ENCODE measurements around the gene FLAD1. TPM values are rescaled to one million over a fixed set of nuclear protein-coding genes. Genes with fewer than 3 reads are reported as not detected.

Gene FLAD1
- total RNA-seq, 1 experiment from 2014 or later: 49.6 TPM

- Histone ChIP-seq H3K9me3 (no peaks in the 10 kb centered on the region), H3K4me3 (no peak overlapping the region), H3K36me3 (no peaks in the 10 kb centered on the region), H3K27me3 (no peaks in the 10 kb centered on the region)
- no peak for DNase-seq
These were observed 36.9 kb upstream of the FLAD1 start for GRCh38 chr1:154945962-154946850.

GRCh38 chr1:154948079-154948478 is 35.1 kb upstream of the FLAD1 start:
- Histone ChIP-seq H3K36me3 (no peaks in the 10 kb centered on the region), H3K4me3 (no peak overlapping the region), H3K27me3 (no peaks in the 10 kb centered on the region), H3K9me3 (no peaks in the 10 kb centered on the region)
- DNase-seq: no peak

- no peaks in the 10 kb centered on the region for H3K36me3 ChIP-seq
- no peaks in the 10 kb centered on the region for H3K27me3 ChIP-seq
- H3K9me3 ChIP-seq: no peaks in the 10 kb centered on the region
- H3K4me3 ChIP-seq: no peak overlapping the region
- no peak for DNase-seq
These were observed 31.1 kb upstream of the FLAD1 start for GRCh38 chr1:154951901-154952657.

GRCh38 chr1:154952664-154953063 is 30.5 kb upstream of the FLAD1 start:
- H3K4me3 ChIP-seq: no peak overlapping the region
- no peak for DNase-seq
- no peaks in the 10 kb centered on the region for H3K9me3 ChIP-seq
- no peaks in the 10 kb centered on the region for H3K36me3 ChIP-seq
- H3K27me3 ChIP-seq: no peaks in the 10 kb centered on the region

- H3K27me3 ChIP-seq: no peaks in the 10 kb centered on the region
- H3K4me3 ChIP-seq: no peak overlapping the region
- H3K9me3 ChIP-seq: no peaks in the 10 kb centered on the region
- peaks cover 2% of the 10 kb centered on the region for H3K36me3 ChIP-seq
- DNase-seq: no peak
These were observed 29.5 kb upstream of the FLAD1 start for GRCh38 chr1:154953611-154954038.

GRCh38 chr1:154954541-154954940 is 28.6 kb upstream of the FLAD1 start:
- H3K9me3 ChIP-seq: no peaks in the 10 kb centered on the region

GRCh38 chr1:154955039-154955717 is 28.0 kb upstream of the FLAD1 start:
- Histone ChIP-seq H3K9me3 (no peaks in the 10 kb centered on the region), H3K36me3 (peaks cover 15% of the 10 kb centered on the region), H3K27me3 (no peaks in the 10 kb centered on the region), H3K4me3 (peak overlapping the region; percentile 52)
- DNase-seq: no peak

More at GRCh38 chr1:154954541-154954940, 28.6 kb upstream of the FLAD1 start:
- Histone ChIP-seq H3K36me3 (peaks cover 12% of the 10 kb centered on the region), H3K4me3 (no peak overlapping the region), H3K27me3 (no peaks in the 10 kb centered on the region)
- DNase-seq: no peak

GRCh38 chr1:154955718-154956543 is 27.2 kb upstream of the FLAD1 start, which contains the start of gene PBXIP1:
Gene PBXIP1 (minus strand): TSS chr1:154956099. CDS start chr1:154953721, 2,378 bp downstream.
- Histone ChIP-seq H3K4me3 (peak within 1 kb of the TSS; percentile 52), H3K9me3 (no peaks in the 10 kb centered on the region), H3K27me3 (no peaks in the 10 kb centered on the region), H3K36me3 (peaks cover 17% of the 10 kb centered on the region)
- DNase-seq: peak; percentile 71

- Histone ChIP-seq H3K9me3 (no peaks in the 10 kb centered on the region), H3K36me3 (peaks cover 23% of the 10 kb centered on the region), H3K4me3 (peak overlapping the region; percentile 52), H3K27me3 (no peaks in the 10 kb centered on the region)
- DNase-seq: no peak
These were observed 26.6 kb upstream of the FLAD1 start for GRCh38 chr1:154956544-154956941.

- Histone ChIP-seq H3K4me3 (no peak overlapping the region), H3K27me3 (no peaks in the 10 kb centered on the region), H3K36me3 (peaks cover 27% of the 10 kb centered on the region), H3K9me3 (no peaks in the 10 kb centered on the region)
- DNase-seq: no peak
These were observed 26.0 kb upstream of the FLAD1 start for GRCh38 chr1:154957091-154957657.

- Histone ChIP-seq H3K36me3 (peaks cover 35% of the 10 kb centered on the region), H3K4me3 (no peak overlapping the region), H3K9me3 (no peaks in the 10 kb centered on the region), H3K27me3 (no peaks in the 10 kb centered on the region)
- no peak for DNase-seq
These were observed 25.1 kb upstream of the FLAD1 start for GRCh38 chr1:154958036-154958435.

GRCh38 chr1:154958681-154959425 is 24.3 kb upstream of the FLAD1 start:
- Histone ChIP-seq H3K9me3 (no peaks in the 10 kb centered on the region), H3K4me3 (no peak overlapping the region), H3K36me3 (peaks cover 44% of the 10 kb centered on the region), H3K27me3 (no peaks in the 10 kb centered on the region)
- DNase-seq: no peak

GRCh38 chr1:154959426-154959780 is 23.7 kb upstream of the FLAD1 start:
- H3K9me3 ChIP-seq: no peaks in the 10 kb centered on the region
- H3K36me3 ChIP-seq: peaks cover 47% of the 10 kb centered on the region
- H3K4me3 ChIP-seq: no peak overlapping the region
- no peak for DNase-seq
- no peaks in the 10 kb centered on the region for H3K27me3 ChIP-seq

GRCh38 chr1:154960446-154961136 is 22.6 kb upstream of the FLAD1 start:
- Histone ChIP-seq H3K27me3 (no peaks in the 10 kb centered on the region), H3K36me3 (peaks cover 58% of the 10 kb centered on the region), H3K4me3 (peak overlapping the region; percentile 100), H3K9me3 (no peaks in the 10 kb centered on the region)
- no peak for DNase-seq
